Hepatocyte (in vitro differentiated cells): Measurements from ENCODE around the gene FAM136A.

Experiments
- CTCF ChIP-seq: fragments of 200-600 bp; sonication (generic); IDR thresholded peaks from 2 replicates; pipeline ENCODE4 v1.5.1; 2016; ENCODE audit warnings: antibody characterized with exemption, mild to moderate bottlenecking; ENCODE audit not compliant: poor library complexity
- EZH2 ChIP-seq: fragments of 200-600 bp; sonication (generic); IDR thresholded peaks from 2 replicates; pipeline ENCODE4 v1.6.1; 2016; ENCODE audit warnings: antibody characterized with exemption, mild to moderate bottlenecking, borderline replicate concordance

GRCh38 chr2:70303186-70303585 is 1.3 kb upstream of the FAM136A start:
- TF ChIP-seq CTCF (no peak), EZH2 (no peak)
